ENCODE results near the gene RBL2. TPM values are rescaled to one million over a fixed set of nuclear protein-coding genes. Genes with fewer than 3 reads are reported as not detected.
A peak's percentile ranks its signal among the peaks of the same experiment; 100 is the strongest.

RBL2 gene
- total and polyA plus RNA-seq, 9 of the 15 experiments (the other 6 are each of a cell fraction or from before 2014, with no cell fraction given): 7.8 to 76.3 (median 28.5) TPM

- TF ChIP-seq CTCF (IDR thresholded peaks at IDR 0.05 in 2 of 3, conservative IDR thresholded peaks at IDR 0.05 in 1 of 3; ENCODE audit: insufficient read depth in 2 of 3, low read depth in 1 of 3, low read length in 3 of 3) (no peak), FOS (IDR thresholded peaks at IDR 0.05; ENCODE audit: extremely low read depth, insufficient read length) (no peak), BRD9 (IDR thresholded peaks at IDR 0.05; ENCODE audit: low read depth, partially characterized antibody) (no peak), ZNF23 (CRISPR knock-in tag; IDR thresholded peaks at IDR 0.05) (no peak), MTA3 (IDR thresholded peaks at IDR 0.05; ENCODE audit: borderline replicate concordance) (peak; percentile 98), ZFP1 (CRISPR knock-in tag; IDR thresholded peaks at IDR 0.05) (no peak), ZNF217 (CRISPR knock-in tag; IDR thresholded peaks at IDR 0.05) (no peak), SAFB (IDR thresholded peaks at IDR 0.05; ENCODE audit: borderline replicate concordance, low read depth, low read length) (no peak), ZNF561 (CRISPR knock-in tag; conservative IDR thresholded peaks at IDR 0.05) (no peak), RFX1 (IDR thresholded peaks at IDR 0.05) (no peak), REST (IDR thresholded peaks at IDR 0.05; ENCODE audit: borderline replicate concordance) (no peak), REST (CRISPR knock-in tag; IDR thresholded peaks at IDR 0.05; ENCODE audit: low read depth) (no peak), ZZZ3 (IDR thresholded peaks at IDR 0.05) (no peak), CREB5 (CRISPR knock-in tag; IDR thresholded peaks at IDR 0.05) (no peak), ERF (CRISPR knock-in tag; IDR thresholded peaks at IDR 0.05) (0 out of 2 replicates have a peak, but pooled peaks have one; percentile 9), ELK1 (CRISPR knock-in tag; IDR thresholded peaks at IDR 0.05) (no peak), MCM2 (IDR thresholded peaks at IDR 0.05; ENCODE audit: low read depth) (no peak)
Observed at GRCh38 chr16:53434377-53435065, at the start of gene RBL2 (continued).
